ENCODE data around the gene THBS2. TPM values are rescaled to one million over a fixed set of nuclear protein-coding genes. Genes with fewer than 3 reads are reported as not detected.

The THBS2 gene
- total and polyA plus RNA-seq, 2 donors (not counting 3 experiments of a cell fraction or from before 2014, with no cell fraction given), result 0.08 TPM; not detected in 1

DNA sequence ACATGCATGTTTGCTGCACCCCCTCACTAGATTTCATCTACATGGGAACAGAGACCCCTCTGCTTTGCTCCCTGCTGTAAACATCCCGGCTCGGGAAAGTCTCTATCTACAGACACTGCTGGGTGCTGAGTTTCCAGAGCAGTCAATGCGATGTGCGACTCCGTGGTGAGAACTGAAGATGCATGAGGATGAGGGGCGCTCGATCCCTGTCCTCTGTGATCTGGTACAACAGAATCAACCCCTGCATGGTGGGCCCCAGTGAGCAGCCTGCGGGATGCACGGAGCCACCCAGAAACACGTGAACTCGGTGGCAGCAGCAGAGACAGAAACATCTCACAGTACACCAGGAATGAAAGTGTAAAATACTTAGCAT, 83.1 kb downstream of the THBS2 start:
- Histone ChIP-seq H3K9ac (replicated peaks; ENCODE audit: extremely low read depth, insufficient read depth, low read length) (no peak overlapping the region), H2AFZ (ENCODE audit: low read depth, low read length) (no peak overlapping the region), H3K4me1 (ENCODE audit: control insufficient read depth, extremely low read depth, insufficient read depth, low read length) (no peaks in the 10 kb centered on the region), H3K36me3 (ENCODE audit: control insufficient read depth in 2 of 2, extremely low read depth in 1 of 2, insufficient read depth in 2 of 2, low read length in 2 of 2) (no peaks in the 10 kb centered on the region), H3K9me3 (replicated peaks; ENCODE audit: control insufficient read depth, insufficient read depth, low read length) (no peaks in the 10 kb centered on the region), H3K27ac (ENCODE audit: insufficient read depth, low read depth, low read length) (no peak overlapping the region), H3K4me2 (ENCODE audit: insufficient read depth, low read length) (no peak overlapping the region), H3K79me2 (ENCODE audit: control insufficient read depth, insufficient read depth, low read length) (no peaks in the 10 kb centered on the region), H3K9me1 (replicated peaks; ENCODE audit: control insufficient read depth, extremely low read depth, insufficient read depth, low read length) (no peaks in the 10 kb centered on the region), H3K27me3 (ENCODE audit: control insufficient read depth in 2 of 2, insufficient read depth in 2 of 2, low read length in 2 of 2) (no peaks in the 10 kb centered on the region), H3K4me3 (replicated peaks in 1 of 3; ENCODE audit: insufficient read depth in 1 of 3, low read depth in 1 of 3, low read length in 3 of 3) (no peak overlapping the region), H4K20me1 (replicated peaks; ENCODE audit: control insufficient read depth, extremely low read depth, insufficient read depth, low read length) (no peaks in the 10 kb centered on the region)
- dilution Hi-C loops (cut with MboI; ENCODE audit: extremely low pct_ligation_motif_present, low sequenced_read_pairs), result no loop called here
- BruUV-seq (replicated peaks), result no TSS peak
- ChIA-PET CTCF (no interaction called here), POLR2A (no interaction called here)
- intact Hi-C loops (cut with micrococcal nuclease), result no loop called here
- DNase-seq (ENCODE audit: low read depth, low spot score), result no peak
- no peak for FAIRE-seq
- no peak for TF ChIP-seq EZH2 (IDR thresholded peaks at IDR 0.05; ENCODE audit: borderline replicate concordance, low read depth, low read length, severe bottlenecking)
- TF ChIP-seq GATA2 (IDR thresholded peaks at IDR 0.05; ENCODE audit: insufficient read depth, insufficient read length, low read depth, low read length), result no peak
- TF ChIP-seq MYC (IDR thresholded peaks at IDR 0.05; ENCODE audit: low read depth, low read length), result no peak
- TF ChIP-seq, protein P1, sequence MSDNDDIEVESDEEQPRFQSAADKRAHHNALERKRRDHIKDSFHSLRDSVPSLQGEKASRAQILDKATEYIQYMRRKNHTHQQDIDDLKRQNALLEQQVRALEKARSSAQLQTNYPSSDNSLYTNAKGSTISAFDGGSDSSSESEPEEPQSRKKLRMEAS (IDR thresholded peaks at IDR 0.05; ENCODE audit: insufficient read depth, insufficient read length), result no peak
- no peak for TF ChIP-seq POLR2AphosphoS5 (IDR thresholded peaks at IDR 0.05; ENCODE audit: insufficient read depth, low read depth, low read length)
- TF ChIP-seq, protein P2, sequence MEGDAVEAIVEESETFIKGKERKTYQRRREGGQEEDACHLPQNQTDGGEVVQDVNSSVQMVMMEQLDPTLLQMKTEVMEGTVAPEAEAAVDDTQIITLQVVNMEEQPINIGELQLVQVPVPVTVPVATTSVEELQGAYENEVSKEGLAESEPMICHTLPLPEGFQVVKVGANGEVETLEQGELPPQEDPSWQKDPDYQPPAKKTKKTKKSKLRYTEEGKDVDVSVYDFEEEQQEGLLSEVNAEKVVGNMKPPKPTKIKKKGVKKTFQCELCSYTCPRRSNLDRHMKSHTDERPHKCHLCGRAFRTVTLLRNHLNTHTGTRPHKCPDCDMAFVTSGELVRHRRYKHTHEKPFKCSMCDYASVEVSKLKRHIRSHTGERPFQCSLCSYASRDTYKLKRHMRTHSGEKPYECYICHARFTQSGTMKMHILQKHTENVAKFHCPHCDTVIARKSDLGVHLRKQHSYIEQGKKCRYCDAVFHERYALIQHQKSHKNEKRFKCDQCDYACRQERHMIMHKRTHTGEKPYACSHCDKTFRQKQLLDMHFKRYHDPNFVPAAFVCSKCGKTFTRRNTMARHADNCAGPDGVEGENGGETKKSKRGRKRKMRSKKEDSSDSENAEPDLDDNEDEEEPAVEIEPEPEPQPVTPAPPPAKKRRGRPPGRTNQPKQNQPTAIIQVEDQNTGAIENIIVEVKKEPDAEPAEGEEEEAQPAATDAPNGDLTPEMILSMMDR (IDR thresholded peaks at IDR 0.05; ENCODE audit: extremely low read depth in 1 of 2, insufficient read depth in 1 of 2, low read depth in 1 of 2, low read length in 2 of 2), result no peak
- TF ChIP-seq JUN (IDR thresholded peaks at IDR 0.05; ENCODE audit: borderline replicate concordance, insufficient read depth, insufficient read length, low read depth), result no peak
- no peak for TF ChIP-seq POLR2A (IDR thresholded peaks at IDR 0.05; ENCODE audit: low read depth, low read length)
- TF ChIP-seq FOS (IDR thresholded peaks at IDR 0.05; ENCODE audit: borderline replicate concordance, insufficient read depth, low read length), result no peak
